GM13976 (cell line): ENCODE results near the gene NAPSA.

Experiments used
- DNase-seq: peaks from one replicate; pipeline ENCODE4 v3.0.0; 2012; ENCODE audit warnings: low spot score
- CTCF ChIP-seq: IDR thresholded peaks from 2 replicates; pipeline ENCODE4 v1.5.1; 2012; ENCODE audit warnings: borderline replicate concordance, mild to moderate bottlenecking; ENCODE audit not compliant: insufficient read depth; ENCODE audit errors: extremely low read depth, missing control alignments, control extremely low read depth
- in situ Hi-C: fragments of 300-500 bp; cut with MboI; formaldehyde crosslinking; loops from one replicate; pipeline ENCODE4 v1.12.0; 2022; ENCODE audit warnings: low sequenced_read_pairs, mixed read lengths, inconsistent platforms; ENCODE audit not compliant: unreplicated experiment

NAPSA gene

GRCh38 chr19:50365434-50366306 lies at the start of gene NAPSA:
Gene NAPSA, minus strand, starts transcription at chr19:50365639. Its CDS starts 18 bp downstream, at chr19:50365621.
- no peak for TF ChIP-seq CTCF
- in situ Hi-C loops: loop anchor here (25.0 kb wide), 1 partner anchor 422 kb away; the partner anchor contains the start of gene ACP4
- peak; percentile 33 for DNase-seq

- in situ Hi-C loops: no loop called here
- TF ChIP-seq CTCF: no peak
These were observed 48.1 kb upstream of the NAPSA start for GRCh38 chr19:50413531-50413930.

GRCh38 chr19:50413096-50413495 lies 47.7 kb upstream of the NAPSA start:
- no peak for DNase-seq
- TF ChIP-seq CTCF: no peak
- in situ Hi-C loops: no loop called here

More at GRCh38 chr19:50413531-50413930, 48.1 kb upstream of the NAPSA start:
- no peak for DNase-seq

GRCh38 chr19:50412419-50412818 lies 47.0 kb upstream of the NAPSA start:
- no peak for DNase-seq
- in situ Hi-C loops: no loop called here
- TF ChIP-seq CTCF: no peak

DNA sequence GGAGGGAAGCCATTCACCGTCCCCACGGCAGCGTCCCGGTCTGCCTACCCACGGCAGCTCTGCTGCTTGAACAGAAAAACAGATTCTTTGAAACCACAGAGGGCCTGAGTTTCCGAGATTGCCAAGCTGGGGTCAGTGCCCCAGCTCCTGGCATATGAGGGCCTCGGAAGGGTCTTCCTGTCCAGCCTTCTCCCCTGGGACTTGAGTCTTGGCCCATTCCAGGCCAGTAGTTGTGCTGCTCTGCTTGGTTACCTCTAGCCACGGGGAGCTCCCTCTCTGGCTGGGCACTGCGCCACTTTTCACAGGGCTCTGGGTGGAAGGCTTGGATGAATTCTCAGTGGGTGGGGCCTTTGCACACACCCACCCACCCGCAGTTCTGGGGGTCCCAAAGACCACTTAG lies 44.7 kb upstream of the NAPSA start:
- no peak for DNase-seq
- in situ Hi-C loops: no loop called here
- no peak for TF ChIP-seq CTCF

GRCh38 chr19:50409347-50409746 lies 43.9 kb upstream of the NAPSA start:
- no peak for TF ChIP-seq CTCF
- DNase-seq: no peak
- in situ Hi-C loops: no loop called here
